NT2/D1 (cell line): ENCODE results near the gene AKNA.

Experiments
- YY1 ChIP-seq: IDR thresholded peaks from 2 replicates; pipeline ENCODE4 v1.6.1; 2011; ENCODE audit not compliant: insufficient read length, insufficient read depth
- ZNF274 ChIP-seq: IDR thresholded peaks from 2 replicates; pipeline ENCODE4 v1.6.1; 2011; ENCODE audit warnings: mild to moderate bottlenecking, low read depth, low read length

DNA sequence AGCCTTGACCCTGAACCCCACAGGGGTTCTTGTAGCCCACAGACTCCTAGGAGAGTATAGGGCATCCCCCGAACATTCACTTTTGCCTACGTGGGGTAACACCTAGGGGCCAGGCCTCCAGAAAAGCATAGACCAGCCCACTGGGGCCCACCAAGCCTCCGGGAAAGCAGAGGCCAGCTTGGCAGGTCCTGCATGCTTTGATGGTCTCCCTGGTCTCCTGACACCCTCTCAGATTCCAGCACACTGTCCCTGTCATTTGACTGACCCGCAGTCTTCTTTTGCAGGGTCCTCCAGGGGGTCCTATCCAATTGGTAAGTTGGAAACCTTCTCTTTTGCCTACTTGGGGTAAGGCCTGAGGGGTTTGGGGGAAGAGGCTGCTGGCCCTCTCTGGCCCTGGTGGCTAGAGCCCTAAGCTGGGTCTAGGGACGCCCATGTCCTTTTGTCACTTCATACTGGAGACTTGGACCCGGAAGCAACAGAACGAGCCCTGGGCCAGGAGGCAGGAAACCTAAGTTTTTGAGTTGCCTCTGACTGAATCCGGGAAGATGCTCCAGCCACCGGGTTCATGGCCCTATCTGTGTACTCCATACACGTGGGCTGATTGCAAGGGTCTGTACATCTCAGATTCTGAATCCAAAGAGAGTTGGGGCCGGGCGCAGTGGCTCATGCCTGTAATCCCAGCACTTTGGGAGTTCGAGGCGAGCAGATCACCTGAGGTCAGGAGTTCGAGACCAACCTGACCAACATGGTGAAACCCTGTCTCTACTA lies 85.8 kb downstream of the AKNA start:
- TF ChIP-seq ZNF274 (no peak), YY1 (no peak)
